ENCODE results near the gene UBE2G2. TPM values are rescaled to one million over a fixed set of nuclear protein-coding genes. Genes with fewer than 3 reads are reported as not detected.

UBE2G2 gene
- total RNA-seq, 4 donors from 2014 or later = 38.4 to 75.1 (median 67.4) TPM

GRCh38 chr21:44795342-44795741, 6.3 kb downstream of the UBE2G2 start:
- H3K36me3 ChIP-seq = no peaks in the 10 kb centered on the region
- TF ChIP-seq CTCF (IDR thresholded peaks at IDR 0.05) (no peak), POLR2A (IDR thresholded peaks at IDR 0.05) (no peak)
- H3K4me1 ChIP-seq = peaks cover 6 to 10% of the 10 kb centered on the region in 2 donors
- H3K9me3 ChIP-seq = no peaks in the 10 kb centered on the region
- no peak overlapping the region for H3K27ac ChIP-seq
- H3K4me3 ChIP-seq = no peak overlapping the region
- intact Hi-C loops (cut with DNase I; ENCODE audit: low total_unique reads) = no loop called here
- DNase-seq = no peak
- no peaks in the 10 kb centered on the region for H3K27me3 ChIP-seq

GRCh38 chr21:44793592-44794374, 7.8 kb downstream of the UBE2G2 start:
- intact Hi-C loops (cut with DNase I; ENCODE audit: low total_unique reads) = no loop called here
- Histone ChIP-seq H3K9me3 (no peaks in the 10 kb centered on the region), H3K36me3 (no peaks in the 10 kb centered on the region), H3K4me3 (no peak overlapping the region), H3K4me1 (peaks cover 0 to 6% of the 10 kb centered on the region in 2 donors), H3K27me3 (no peaks in the 10 kb centered on the region), H3K27ac (no peak overlapping the region)
- DNase-seq = no peak
- TF ChIP-seq POLR2A (IDR thresholded peaks at IDR 0.05) (no peak), CTCF (IDR thresholded peaks at IDR 0.05) (no peak)

GRCh38 chr21:44792702-44793591, 8.7 kb downstream of the UBE2G2 start:
- Histone ChIP-seq H3K27me3 (no peaks in the 10 kb centered on the region), H3K4me1 (peaks cover 0 to 6% of the 10 kb centered on the region in 2 donors), H3K36me3 (no peaks in the 10 kb centered on the region), H3K4me3 (no peak overlapping the region), H3K9me3 (no peaks in the 10 kb centered on the region), H3K27ac (no peak overlapping the region)
- intact Hi-C loops (cut with DNase I; ENCODE audit: low total_unique reads) = no loop called here
- peak; percentile 33 to 36 for DNase-seq
- TF ChIP-seq CTCF (IDR thresholded peaks at IDR 0.05) = peak; percentile 61 to 79 (median 74)
- no peak for TF ChIP-seq POLR2A (IDR thresholded peaks at IDR 0.05)

- Histone ChIP-seq H3K36me3 (no peaks in the 10 kb centered on the region), H3K4me1 (peaks cover 0 to 6% of the 10 kb centered on the region in 2 donors), H3K4me3 (no peak overlapping the region), H3K27ac (no peak overlapping the region), H3K9me3 (no peaks in the 10 kb centered on the region), H3K27me3 (no peaks in the 10 kb centered on the region)
- DNase-seq = no peak
- intact Hi-C loops (cut with DNase I; ENCODE audit: low total_unique reads) = no loop called here
- TF ChIP-seq CTCF (IDR thresholded peaks at IDR 0.05) (no peak), POLR2A (IDR thresholded peaks at IDR 0.05) (no peak)
Measured at GRCh38 chr21:44791993-44792392, 9.6 kb downstream of the UBE2G2 start.

GRCh38 chr21:44791246-44791645, 10.4 kb downstream of the UBE2G2 start:
- DNase-seq = no peak
- intact Hi-C loops (cut with DNase I; ENCODE audit: low total_unique reads) = no loop called here
- Histone ChIP-seq H3K36me3 (no peaks in the 10 kb centered on the region), H3K4me1 (peaks cover 0 to 6% of the 10 kb centered on the region in 2 donors), H3K4me3 (no peak overlapping the region), H3K9me3 (no peaks in the 10 kb centered on the region), H3K27ac (no peak overlapping the region), H3K27me3 (no peaks in the 10 kb centered on the region)
- TF ChIP-seq POLR2A (IDR thresholded peaks at IDR 0.05) = no peak
- no peak for TF ChIP-seq CTCF (IDR thresholded peaks at IDR 0.05)
